Subcutaneous abdominal adipose tissue (tissue), 5 donors: ENCODE data around the gene PACS1.

Source experiments
- H3K27ac ChIP-seq: one replicate; pipeline ENCODE4 v1.7.0; 2013; ENCODE audit warnings: low read depth, mild to moderate bottlenecking, inconsistent platforms, low read length, moderate library complexity
- H3K27me3 ChIP-seq, 5 donors: one replicate each; pipeline ENCODE4 v1.7.0; 2013; ENCODE audit warnings: low read length in 5 of 5, inconsistent platforms in 1 of 5; ENCODE audit not compliant: control insufficient read depth in 5 of 5, insufficient read depth in 4 of 5
- H3K36me3 ChIP-seq, 5 donors: one replicate each; pipeline ENCODE4 v1.7.0; 2013; ENCODE audit warnings: low read length in 5 of 5; ENCODE audit not compliant: control insufficient read depth in 5 of 5, insufficient read depth in 5 of 5
- H3K4me1 ChIP-seq, 5 donors: one replicate each; pipeline ENCODE4 v1.7.0; 2013; ENCODE audit warnings: low read length in 5 of 5, mild to moderate bottlenecking in 3 of 5, moderate library complexity in 1 of 5; ENCODE audit not compliant: control insufficient read depth in 5 of 5, insufficient read depth in 5 of 5
- H3K4me3 ChIP-seq, 5 donors: one replicate each; pipeline ENCODE4 v1.7.0; 2013; ENCODE audit warnings: low read length in 5 of 5, low read depth in 1 of 5
- H3K9ac ChIP-seq, 5 donors: one replicate each; pipeline ENCODE4 v1.7.0; 2013; ENCODE audit warnings: low read length in 5 of 5, mild to moderate bottlenecking in 4 of 5, moderate library complexity in 3 of 5
- H3K9me3 ChIP-seq, 5 donors: one replicate each; pipeline ENCODE4 v1.7.0; 2013; ENCODE audit warnings: low read length in 5 of 5; ENCODE audit not compliant: control insufficient read depth in 5 of 5
- donor health status: healthy.
- donor health status: healthy.
- donor health status: healthy.
- donor health status: healthy.
- donor health status: healthy.

PACS1 gene

DNA sequence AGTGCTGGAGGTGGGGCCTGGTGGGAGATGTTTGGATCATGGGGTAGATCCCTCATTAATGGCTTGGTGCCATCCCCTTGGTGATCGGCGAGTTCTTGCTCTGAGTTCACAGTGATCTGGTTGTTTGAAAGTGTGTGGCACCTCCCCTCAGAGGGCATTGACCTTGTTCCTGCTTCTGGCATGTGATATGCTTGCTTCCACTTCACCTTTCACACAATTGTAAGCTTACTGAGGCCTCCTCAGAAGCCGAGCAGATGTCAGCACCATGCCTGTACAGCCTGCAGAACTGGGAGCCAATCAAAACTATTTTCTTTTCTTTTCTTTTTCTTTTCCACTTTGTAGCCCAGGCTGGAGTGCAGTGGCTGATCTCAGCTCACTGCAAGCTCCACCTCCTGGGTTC, 32.7 kb upstream of the PACS1 start:
- Histone ChIP-seq H3K4me1 (peaks cover 0 to 26% (median 6%) of the 10 kb centered on the region in 5 donors), H3K27me3 (peaks cover 0 to 5% (median 0%) of the 10 kb centered on the region in 5 donors), H3K4me3 (no peak overlapping the region), H3K36me3 (no peaks in the 10 kb centered on the region), H3K9me3 (no peaks in the 10 kb centered on the region), H3K9ac (no peak overlapping the region), H3K27ac (no peak overlapping the region)

- Histone ChIP-seq H3K36me3 (no peaks in the 10 kb centered on the region), H3K4me3 (no peak overlapping the region), H3K4me1 (peaks cover 0 to 26% (median 6%) of the 10 kb centered on the region in 5 donors), H3K9me3 (no peaks in the 10 kb centered on the region), H3K27ac (peak overlapping the region; percentile 12), H3K9ac (peak overlapping the region in 2 of 5 donors; percentile 5 to 28), H3K27me3 (peaks cover 0 to 5% (median 0%) of the 10 kb centered on the region in 5 donors)
These were observed 30.3 kb upstream of the PACS1 start for GRCh38 chr11:66039765-66040164.

DNA sequence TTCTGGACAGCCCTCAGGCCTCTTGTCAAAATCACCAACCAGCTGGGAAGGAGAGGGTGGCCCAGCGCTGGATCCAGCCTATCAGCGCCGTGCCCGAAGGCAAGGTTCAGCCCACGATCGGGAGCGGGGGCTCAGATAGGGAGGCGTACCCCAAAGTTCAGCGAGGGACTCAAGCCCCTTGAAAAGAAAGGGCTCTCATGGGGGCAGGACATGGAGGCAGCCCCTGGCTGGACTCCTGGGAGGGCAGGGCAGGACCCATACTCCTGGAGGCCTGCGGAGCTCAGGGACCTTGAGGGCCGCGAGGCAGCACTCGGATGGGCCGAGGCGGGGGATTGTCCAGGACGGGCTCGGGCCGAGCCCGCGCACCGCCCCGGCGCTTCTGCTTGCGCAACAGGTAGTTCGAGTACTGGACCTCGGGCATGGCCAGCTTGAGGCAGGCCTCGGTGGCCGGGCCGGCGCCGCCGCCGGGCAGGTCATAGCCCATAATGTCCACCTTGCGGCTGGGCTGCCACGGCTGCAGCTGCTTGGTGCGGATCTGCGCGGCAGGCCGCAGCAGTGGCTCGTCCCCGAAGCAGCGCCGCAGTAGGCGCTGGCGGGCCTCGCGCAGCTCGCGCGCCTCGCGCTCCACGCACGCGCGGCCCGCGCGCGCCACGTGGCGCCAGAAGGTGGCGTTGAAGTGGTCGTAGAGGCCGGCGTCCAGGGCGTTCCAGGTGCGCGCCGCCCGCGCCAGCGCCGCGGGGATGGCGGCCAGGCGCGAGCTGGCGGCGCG, 27.7 kb upstream of the PACS1 start:
- Histone ChIP-seq H3K4me3 (no peak overlapping the region), H3K36me3 (no peaks in the 10 kb centered on the region), H3K27ac (no peak overlapping the region), H3K4me1 (peaks cover 0 to 26% (median 9%) of the 10 kb centered on the region in 5 donors), H3K27me3 (peaks cover 0 to 2% (median 0%) of the 10 kb centered on the region in 5 donors), H3K9me3 (no peaks in the 10 kb centered on the region), H3K9ac (no peak overlapping the region)

DNA sequence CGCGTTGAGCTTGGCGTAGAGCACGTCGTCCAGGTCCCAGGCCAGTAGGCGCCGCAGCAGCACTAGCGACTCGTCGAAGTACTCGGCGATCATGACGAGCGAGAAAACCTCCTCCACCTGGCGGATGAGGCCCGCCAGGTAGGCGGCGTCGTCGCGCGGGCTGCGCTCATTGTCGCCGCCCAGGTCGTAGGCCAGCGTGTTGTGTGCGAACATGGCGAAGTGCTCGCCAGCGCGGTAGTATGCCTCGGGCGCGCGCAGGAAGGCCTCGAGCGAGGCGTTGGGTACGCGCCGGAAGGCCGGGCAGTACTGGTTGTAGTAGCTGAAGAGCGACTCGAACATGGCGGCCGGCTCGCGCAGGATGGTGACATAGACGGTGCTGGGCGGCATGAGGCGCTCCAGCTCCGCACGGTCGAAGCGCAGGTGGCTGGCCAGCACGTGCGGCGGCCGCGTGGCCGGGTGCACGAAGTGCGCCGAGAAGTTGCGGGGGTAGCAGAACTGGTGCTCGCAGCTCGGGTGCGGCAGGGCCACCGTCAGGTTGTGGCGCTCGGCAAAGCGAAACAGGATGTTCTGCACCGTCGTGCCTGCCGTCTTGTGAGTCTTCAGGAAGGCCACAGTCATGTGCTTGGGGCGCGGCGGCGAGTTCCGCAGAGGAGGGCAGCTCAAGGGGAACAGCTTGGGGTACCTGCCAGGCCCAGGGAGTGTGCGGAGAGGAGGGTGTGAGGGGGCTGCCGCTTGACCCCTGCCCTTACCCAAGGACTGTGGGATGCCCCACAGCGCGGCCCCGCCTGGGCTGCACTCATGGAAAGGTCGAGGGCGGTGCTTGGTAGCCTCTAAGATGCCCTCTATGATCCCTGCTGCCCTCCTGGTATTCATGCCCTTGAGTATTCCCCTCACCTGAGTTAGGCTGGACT, 26.8 kb upstream of the PACS1 start:
- Histone ChIP-seq H3K27me3 (peaks cover 0 to 9% (median 6%) of the 10 kb centered on the region in 5 donors), H3K9ac (no peak overlapping the region)

DNA sequence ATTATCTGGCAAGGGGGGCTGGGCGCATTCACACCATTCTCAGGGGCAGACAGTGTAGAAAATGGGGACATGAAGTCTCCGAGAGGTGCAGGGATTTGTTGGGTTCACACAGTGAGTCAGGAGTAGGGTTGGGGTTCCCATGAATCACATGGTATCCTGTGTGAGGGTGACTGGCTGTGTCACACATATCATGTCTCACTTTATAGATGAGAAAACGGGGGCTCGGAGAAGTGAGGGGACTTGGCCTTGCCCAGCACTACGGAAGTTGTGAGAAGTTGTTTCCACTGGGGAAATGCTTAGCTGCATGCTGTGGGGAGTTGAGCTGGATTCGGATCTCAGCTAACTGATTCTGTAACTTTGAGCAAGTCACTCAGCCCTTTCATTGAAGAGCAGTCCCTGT, 25.3 kb upstream of the PACS1 start:
- Histone ChIP-seq H3K9me3 (no peaks in the 10 kb centered on the region), H3K4me1 (peaks cover 0 to 21% (median 8%) of the 10 kb centered on the region in 5 donors), H3K27ac (no peak overlapping the region), H3K36me3 (no peaks in the 10 kb centered on the region), H3K9ac (no peak overlapping the region), H3K4me3 (no peak overlapping the region), H3K27me3 (peaks cover 0 to 17% (median 13%) of the 10 kb centered on the region in 5 donors)

More for the DNA sequence above, 26.8 kb upstream of the PACS1 start:
- Histone ChIP-seq H3K4me3 (no peak overlapping the region), H3K4me1 (peaks cover 0 to 26% (median 9%) of the 10 kb centered on the region in 5 donors), H3K36me3 (no peaks in the 10 kb centered on the region), H3K27ac (no peak overlapping the region), H3K9me3 (no peaks in the 10 kb centered on the region)

DNA sequence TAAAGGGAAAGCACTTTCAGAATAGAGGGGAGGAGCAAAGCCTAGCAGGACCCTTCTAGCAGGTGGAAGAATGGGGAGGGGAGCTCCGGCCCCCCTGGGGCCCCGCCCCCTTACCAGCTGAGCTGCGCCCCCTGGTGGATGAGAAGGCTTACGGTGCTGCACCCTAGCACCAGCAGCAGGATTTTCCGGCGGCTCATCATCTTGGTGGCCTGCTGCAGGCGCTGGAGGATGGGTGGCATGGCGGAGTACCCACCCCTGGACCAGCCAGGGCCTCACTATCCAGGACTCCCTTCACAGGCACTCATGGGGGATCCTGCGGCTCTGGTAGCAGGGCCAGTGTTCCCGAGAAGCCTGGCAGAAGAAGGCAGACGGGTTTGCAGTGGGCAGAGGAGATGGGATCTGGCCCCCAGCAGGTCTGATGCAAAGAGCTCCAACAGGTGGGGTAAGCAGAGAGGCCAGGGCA, 24.9 kb upstream of the PACS1 start:
- Histone ChIP-seq H3K4me1 (peaks cover 0 to 17% (median 8%) of the 10 kb centered on the region in 5 donors), H3K9ac (no peak overlapping the region), H3K9me3 (no peaks in the 10 kb centered on the region), H3K36me3 (no peaks in the 10 kb centered on the region), H3K27me3 (peaks cover 0 to 19% (median 13%) of the 10 kb centered on the region in 5 donors), H3K27ac (no peak overlapping the region), H3K4me3 (no peak overlapping the region)

- Histone ChIP-seq H3K36me3 (no peaks in the 10 kb centered on the region), H3K4me1 (peaks cover 0 to 18% (median 17%) of the 10 kb centered on the region in 5 donors), H3K4me3 (no peak overlapping the region), H3K27me3 (peaks cover 0 to 19% (median 13%) of the 10 kb centered on the region in 5 donors), H3K9me3 (no peaks in the 10 kb centered on the region), H3K9ac (no peak overlapping the region), H3K27ac (no peak overlapping the region)
These were observed 23.2 kb upstream of the PACS1 start for GRCh38 chr11:66046901-66047300.

DNA sequence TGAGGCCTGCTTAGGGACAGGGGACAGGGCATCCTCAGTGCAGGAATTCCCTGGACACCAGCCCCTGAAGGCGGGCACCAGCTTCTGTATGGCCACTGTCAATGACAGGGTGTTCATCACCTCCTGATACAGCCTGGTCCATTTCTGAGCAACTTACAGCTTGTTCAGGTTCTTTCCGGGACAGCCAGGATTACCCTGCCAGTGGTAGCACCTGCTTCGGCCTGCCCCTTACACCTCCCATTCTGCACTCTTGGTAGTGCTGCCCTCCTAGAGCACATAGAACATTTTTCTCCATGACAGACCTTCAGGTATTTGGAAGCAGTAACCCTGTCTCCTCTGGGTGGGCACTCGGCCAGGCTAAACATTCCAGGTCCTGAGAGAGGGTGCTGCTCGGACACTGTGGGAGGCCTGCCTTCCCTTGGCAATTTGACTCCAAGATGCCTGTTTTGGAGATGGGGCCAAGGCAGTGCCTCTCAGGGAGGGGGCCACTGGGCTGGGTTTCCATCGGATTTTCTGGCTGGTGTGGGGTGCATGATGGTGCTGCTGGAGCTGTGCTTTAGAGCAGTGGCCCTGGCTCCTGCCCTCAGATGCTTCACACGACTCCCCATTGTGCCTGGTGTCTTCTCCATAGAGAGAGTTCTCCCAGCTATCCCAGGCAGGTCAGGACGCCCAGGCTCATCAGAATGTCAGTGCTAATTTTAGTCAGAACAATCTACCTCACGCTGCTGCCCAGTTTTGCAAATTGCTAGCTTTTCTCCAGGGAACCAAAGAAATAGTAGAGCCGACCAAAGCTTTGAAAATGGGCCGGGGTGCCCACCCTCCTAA, 22.3 kb upstream of the PACS1 start:
- H3K9me3 ChIP-seq: no peaks in the 10 kb centered on the region
- H3K27me3 ChIP-seq: peaks cover 0 to 19% (median 13%) of the 10 kb centered on the region in 5 donors
- no peaks in the 10 kb centered on the region for H3K36me3 ChIP-seq
- H3K4me1 ChIP-seq: peaks cover 0 to 23% (median 20%) of the 10 kb centered on the region in 5 donors
- H3K27ac ChIP-seq: no peak overlapping the region
- no peak overlapping the region for H3K9ac ChIP-seq
- no peak overlapping the region for H3K4me3 ChIP-seq

DNA sequence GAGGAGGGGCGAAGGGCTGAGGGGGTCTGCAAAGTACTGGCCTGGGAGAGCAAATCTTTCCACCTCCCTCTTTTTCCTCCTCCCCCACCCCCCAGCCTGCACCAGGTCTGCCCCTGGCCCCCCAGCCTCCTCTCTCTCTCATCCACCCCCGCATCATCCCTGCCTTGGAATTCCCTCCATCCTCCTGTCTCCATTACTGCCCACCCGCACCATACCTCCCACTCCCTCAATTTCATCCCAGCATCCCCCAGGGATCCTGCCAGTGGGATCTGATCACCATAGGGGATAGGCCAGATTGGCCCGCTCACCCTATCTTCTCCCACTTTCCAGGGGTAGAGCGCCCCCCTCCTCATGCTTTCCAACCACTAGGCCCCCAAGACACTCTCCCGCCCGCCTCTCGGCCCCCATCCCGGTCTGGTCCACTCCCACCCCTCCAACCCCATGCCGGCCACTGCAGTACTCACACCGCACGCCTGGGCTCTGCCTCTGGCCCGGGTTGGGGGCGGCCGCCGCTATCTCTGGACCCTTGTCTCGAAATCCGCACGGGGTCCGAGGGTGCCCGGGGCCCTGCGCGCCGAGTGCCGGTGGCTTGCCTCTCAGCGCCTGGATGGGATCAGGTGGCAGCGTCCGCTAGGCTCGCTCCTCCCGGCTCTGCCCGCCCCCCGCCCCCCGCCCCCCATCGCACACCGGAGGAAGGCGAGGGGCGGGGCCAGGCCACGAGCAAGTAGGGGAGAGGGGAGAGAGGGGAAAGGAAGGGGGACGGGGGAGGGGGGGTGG, 21.3 kb upstream of the PACS1 start, which contains the start of gene GAL3ST3:
Gene GAL3ST3 (minus strand): TSS at position 615 of the 777 bp plus-strand sequence. CDS start 3,746 bp downstream, outside the sequence.
- no peaks in the 10 kb centered on the region for H3K36me3 ChIP-seq
- no peaks in the 10 kb centered on the region for H3K9me3 ChIP-seq
- H3K4me3 ChIP-seq: no peak within 1 kb of the TSS
- peaks cover 0 to 19% (median 13%) of the 10 kb centered on the region in 5 donors for H3K27me3 ChIP-seq
- H3K4me1 ChIP-seq: peaks cover 0 to 33% (median 28%) of the 10 kb centered on the region in 5 donors
- H3K27ac ChIP-seq: no peak within 1 kb of the TSS
- no peak within 1 kb of the TSS for H3K9ac ChIP-seq
